Measurements from ENCODE around the gene MLXIP. TPM values are rescaled to one million over a fixed set of nuclear protein-coding genes. Genes with fewer than 3 reads are reported as not detected.
"Not testable (repeated sequence)": the region's sequence is repeated elsewhere in the genome, so short reads cannot be mapped to it uniquely, and the experiment has no call there.

MLXIP gene
- total and polyA plus RNA-seq, 4 donors: 29.1 to 58.8 (median 38.8) TPM

- H3K27ac ChIP-seq (ENCODE audit: low read depth in 1 of 2, low read length in 1 of 2): no peak overlapping the region
- peak; percentile 34 for ATAC-seq (ENCODE audit: insufficient read depth, low FRiP score)
- no peak overlapping the region for H3K4me3 ChIP-seq
These were observed 37.8 kb upstream of the MLXIP start for GRCh38 chr12:122040579-122041386.

GRCh38 chr12:122041458-122041857, 37.1 kb upstream of the MLXIP start:
- H3K36me3 ChIP-seq (ENCODE audit: control insufficient read depth in 4 of 4, insufficient read depth in 4 of 4, low read length in 4 of 4): peaks cover 6 to 22% (median 11%) of the 10 kb centered on the region in 4 donors
- not testable (repeated sequence) for H3K4me3 ChIP-seq; H3K4me1 ChIP-seq (ENCODE audit: control insufficient read depth in 5 of 5, insufficient read depth in 5 of 5, low read length in 5 of 5); H3K9me3 ChIP-seq (ENCODE audit: control insufficient read depth in 4 of 4, insufficient read depth in 3 of 4, low read length in 3 of 4); H3K27ac ChIP-seq (ENCODE audit: low read depth in 1 of 2, low read length in 1 of 2); H3K9ac ChIP-seq (ENCODE audit: insufficient read depth in 1 of 2, low read length in 2 of 2); H3K27me3 ChIP-seq (ENCODE audit: control insufficient read depth in 3 of 3, insufficient read depth in 3 of 3, low read length in 2 of 3); ATAC-seq (ENCODE audit: insufficient read depth, low FRiP score); DNase-seq
- WGBS, 2 donors: 92 to 98% methylated on average over 3 of the region's 3 CpGs

More at GRCh38 chr12:122040579-122041386, 37.8 kb upstream of the MLXIP start:
- Histone ChIP-seq H3K4me1 (ENCODE audit: control insufficient read depth in 5 of 5, insufficient read depth in 5 of 5, low read length in 5 of 5) (no peaks in the 10 kb centered on the region), H3K36me3 (ENCODE audit: control insufficient read depth in 4 of 4, insufficient read depth in 4 of 4, low read length in 4 of 4) (peaks cover 6 to 18% (median 10%) of the 10 kb centered on the region in 4 donors), H3K27me3 (ENCODE audit: control insufficient read depth in 3 of 3, insufficient read depth in 3 of 3, low read length in 2 of 3) (no peaks in the 10 kb centered on the region), H3K9ac (ENCODE audit: insufficient read depth in 1 of 2, low read length in 2 of 2) (no peak overlapping the region), H3K9me3 (ENCODE audit: control insufficient read depth in 4 of 4, insufficient read depth in 3 of 4, low read length in 3 of 4) (no peaks in the 10 kb centered on the region)
- no peak for TF ChIP-seq CTCF (IDR thresholded peaks at IDR 0.05; ENCODE audit: control extremely low read depth, extremely low read depth)
- WGBS, 2 donors: 73 to 82% methylated on average over 21 of the region's 21 CpGs
- DNase-seq: peak; percentile 30 to 68 (median 34)

- Histone ChIP-seq H3K27ac (ENCODE audit: low read depth in 1 of 2, low read length in 1 of 2) (no peak overlapping the region), H3K4me3 (no peak overlapping the region), H3K36me3 (ENCODE audit: control insufficient read depth in 4 of 4, insufficient read depth in 4 of 4, low read length in 4 of 4) (peaks cover 6 to 15% (median 9%) of the 10 kb centered on the region in 4 donors), H3K4me1 (ENCODE audit: control insufficient read depth in 5 of 5, insufficient read depth in 5 of 5, low read length in 5 of 5) (no peaks in the 10 kb centered on the region), H3K9ac (ENCODE audit: insufficient read depth in 1 of 2, low read length in 2 of 2) (no peak overlapping the region), H3K27me3 (ENCODE audit: control insufficient read depth in 3 of 3, insufficient read depth in 3 of 3, low read length in 2 of 3) (no peaks in the 10 kb centered on the region), H3K9me3 (ENCODE audit: control insufficient read depth in 4 of 4, insufficient read depth in 3 of 4, low read length in 3 of 4) (no peaks in the 10 kb centered on the region)
- ATAC-seq (ENCODE audit: insufficient read depth, low FRiP score) (no peak), DNase-seq (no peak)
- TF ChIP-seq CTCF (IDR thresholded peaks at IDR 0.05; ENCODE audit: control extremely low read depth, extremely low read depth): no peak
- WGBS, 2 donors: 90 to 93% methylated on average over 11 of the region's 11 CpGs
These were observed 35.6 kb upstream of the MLXIP start for GRCh38 chr12:122042910-122043309.

GRCh38 chr12:122043476-122043875, 35.1 kb upstream of the MLXIP start:
- 93 to 94% methylated on average over 15 of the region's 15 CpGs for WGBS, 2 donors
- peaks cover 6 to 15% (median 8%) of the 10 kb centered on the region in 4 donors for H3K36me3 ChIP-seq (ENCODE audit: control insufficient read depth in 4 of 4, insufficient read depth in 4 of 4, low read length in 4 of 4)
- no peaks in the 10 kb centered on the region for H3K9me3 ChIP-seq (ENCODE audit: control insufficient read depth in 4 of 4, insufficient read depth in 3 of 4, low read length in 3 of 4)
- no peaks in the 10 kb centered on the region for H3K4me1 ChIP-seq (ENCODE audit: control insufficient read depth in 5 of 5, insufficient read depth in 5 of 5, low read length in 5 of 5)
- H3K27me3 ChIP-seq (ENCODE audit: control insufficient read depth in 3 of 3, insufficient read depth in 3 of 3, low read length in 2 of 3): no peaks in the 10 kb centered on the region
- no peak overlapping the region for H3K27ac ChIP-seq (ENCODE audit: low read depth in 1 of 2, low read length in 1 of 2)
- DNase-seq (no peak), ATAC-seq (ENCODE audit: insufficient read depth, low FRiP score) (no peak)
- no peak for TF ChIP-seq CTCF (IDR thresholded peaks at IDR 0.05; ENCODE audit: control extremely low read depth, extremely low read depth)
- no peak overlapping the region for H3K9ac ChIP-seq (ENCODE audit: insufficient read depth in 1 of 2, low read length in 2 of 2)
- H3K4me3 ChIP-seq: no peak overlapping the region

Measured in lung (tissue), 12 donors.